IPS-NIHi11 (cell line): ENCODE measurements around the gene GTF3C6.
"Not testable (repeated sequence)": the region's sequence is repeated elsewhere in the genome, so short reads cannot be mapped to it uniquely, and the experiment has no call there.

ENCODE experiments used
- DNase-seq: peaks from one replicate; pipeline ENCODE4 v3.0.0; 2012; ENCODE audit warnings: mixed read lengths, low spot score

The GTF3C6 gene

GRCh38 chr6:110958329-110959192, at the start of gene GTF3C6:
TSS of gene GTF3C6 (plus strand) at chr6:110958706. CDS start at chr6:110958770, 64 bp downstream.
- DNase-seq = peak; percentile 91

GRCh38 chr6:110930781-110931180, 27.7 kb upstream of the GTF3C6 start:
- no peak for DNase-seq

GRCh38 chr6:110933912-110934311, 24.6 kb upstream of the GTF3C6 start:
- no peak for DNase-seq

- no peak for DNase-seq
Observed at GRCh38 chr6:110934381-110934898, 24.1 kb upstream of the GTF3C6 start.

GRCh38 chr6:110935171-110935570, 23.3 kb upstream of the GTF3C6 start:
- DNase-seq = no peak

- DNase-seq = no peak
Observed at GRCh38 chr6:110938171-110938570, 20.3 kb upstream of the GTF3C6 start.

- DNase-seq = no peak
Observed at GRCh38 chr6:110939429-110940200, 18.9 kb upstream of the GTF3C6 start.

GRCh38 chr6:110944681-110945151, 13.8 kb upstream of the GTF3C6 start:
- DNase-seq = no peak

GRCh38 chr6:110946498-110946897, 12.0 kb upstream of the GTF3C6 start:
- DNase-seq = no peak

GRCh38 chr6:110949679-110950285, 8.7 kb upstream of the GTF3C6 start:
- DNase-seq = no peak

- DNase-seq = no peak
Observed at GRCh38 chr6:110950440-110950839, 8.1 kb upstream of the GTF3C6 start.

GRCh38 chr6:110951008-110951407, 7.5 kb upstream of the GTF3C6 start:
- DNase-seq = no peak

GRCh38 chr6:110951986-110952794, 6.3 kb upstream of the GTF3C6 start:
- DNase-seq = no peak

GRCh38 chr6:110953633-110954303, 4.7 kb upstream of the GTF3C6 start:
- DNase-seq = no peak

- DNase-seq = no peak
Observed at GRCh38 chr6:110960014-110960390, 1.5 kb downstream of the GTF3C6 start.

GRCh38 chr6:110962636-110963035, 4.1 kb downstream of the GTF3C6 start:
- not testable (repeated sequence) for DNase-seq

GRCh38 chr6:110965629-110966229, 7.2 kb downstream of the GTF3C6 start:
- no peak for DNase-seq

GRCh38 chr6:110968661-110969060, 10.2 kb downstream of the GTF3C6 start:
- not testable (repeated sequence) for DNase-seq

- no peak for DNase-seq
Observed at GRCh38 chr6:110971468-110971867, 13.0 kb downstream of the GTF3C6 start.

GRCh38 chr6:110976575-110976974, 18.1 kb downstream of the GTF3C6 start:
- DNase-seq = no peak
